Loucy (cell line): ENCODE results near the gene B4GALT3.

Source experiments
- CTCF ChIP-seq: fragments of 200-600 bp; sonication (generic); conservative IDR thresholded peaks from 2 replicates; pipeline ENCODE4 v1.5.1; 2014; ENCODE audit warnings: mild to moderate bottlenecking, antibody characterized with exemption, low read length
- EZH2phosphoT487 ChIP-seq: fragments of 200-600 bp; IDR thresholded peaks from 2 replicates; pipeline ENCODE4 v1.6.1; 2018; ENCODE audit warnings: antibody characterized with exemption, mild to moderate bottlenecking, moderate library complexity, borderline replicate concordance

- TF ChIP-seq CTCF (no peak), EZH2phosphoT487 (no peak)
Measured at GRCh38 chr1:161176468-161177111, 717 bp downstream of the B4GALT3 start.
